ENCODE results near the gene PER1. TPM values are rescaled to one million over a fixed set of nuclear protein-coding genes. Genes with fewer than 3 reads are reported as not detected.

The PER1 gene
- total and polyA plus RNA-seq, 2 of the 13 experiments (the other 11 are each of a cell fraction or from before 2014, with no cell fraction given), result 2.6 to 3.6 TPM

GRCh38 chr17:8152112-8152775 lies at the start of gene PER1 (continued):
- no peak for TF ChIP-seq ZBTB43 (CRISPR knock-in tag; conservative IDR thresholded peaks at IDR 0.05)
- no peak for TF ChIP-seq KMT2A (CRISPR knock-in tag; IDR thresholded peaks at IDR 0.05)
- TF ChIP-seq RARG (CRISPR knock-in tag; IDR thresholded peaks at IDR 0.05; ENCODE audit: low read depth), result no peak
- no peak for TF ChIP-seq ATRX (CRISPR knock-in tag; IDR thresholded peaks at IDR 0.05; ENCODE audit: borderline replicate concordance)
- TF ChIP-seq ZNF496 (CRISPR knock-in tag; IDR thresholded peaks at IDR 0.05; ENCODE audit: insufficient replicate concordance), result no peak
- no peak for TF ChIP-seq ARHGAP35 (CRISPR knock-in tag; IDR thresholded peaks at IDR 0.05; ENCODE audit: borderline replicate concordance)
- no peak for TF ChIP-seq DPF2 (CRISPR knock-in tag; IDR thresholded peaks at IDR 0.05; ENCODE audit: borderline replicate concordance, low read depth)
- peak; percentile 72; the same call in 1 of the 2 replicates for TF ChIP-seq GABPB1 (CRISPR knock-in tag; IDR thresholded peaks at IDR 0.05)
- TF ChIP-seq ATAD3A (CRISPR knock-in tag; IDR thresholded peaks at IDR 0.05), result no peak
- TF ChIP-seq CEBPG (CRISPR knock-in tag; IDR thresholded peaks at IDR 0.05), result peak; percentile 90
- no peak for TF ChIP-seq ZNF776 (CRISPR knock-in tag; IDR thresholded peaks at IDR 0.05)
- peak; percentile 50; the same call in 1 of the 2 replicates for TF ChIP-seq UBTF (CRISPR knock-in tag; IDR thresholded peaks at IDR 0.05)
- peak; percentile 65 for TF ChIP-seq RXRA (CRISPR knock-in tag; IDR thresholded peaks at IDR 0.05)
- no peak for TF ChIP-seq PCBP1 (IDR thresholded peaks at IDR 0.05; ENCODE audit: borderline replicate concordance, low read depth, low read length)
- no peak for TF ChIP-seq ZNF782 (CRISPR knock-in tag; IDR thresholded peaks at IDR 0.05; ENCODE audit: borderline replicate concordance)
- TF ChIP-seq JUN (CRISPR knock-in tag; IDR thresholded peaks at IDR 0.05), result no peak
- no peak for TF ChIP-seq TIGD3 (CRISPR knock-in tag; IDR thresholded peaks at IDR 0.05; ENCODE audit: borderline replicate concordance)
- TF ChIP-seq ZSCAN22 (CRISPR knock-in tag; IDR thresholded peaks at IDR 0.05), result no peak
- TF ChIP-seq SAP130 (CRISPR knock-in tag; IDR thresholded peaks at IDR 0.05; ENCODE audit: low read depth), result peak; percentile 78
- TF ChIP-seq TFDP1 (CRISPR knock-in tag; IDR thresholded peaks at IDR 0.05; ENCODE audit: borderline replicate concordance), result peak; percentile 43; the same call in 1 of the 2 replicates
- no peak for TF ChIP-seq NR2C2 (CRISPR knock-in tag; IDR thresholded peaks at IDR 0.05; ENCODE audit: borderline replicate concordance)
- TF ChIP-seq TCF7L2 (IDR thresholded peaks at IDR 0.05; ENCODE audit: low read depth, low read length), result no peak
- no peak for TF ChIP-seq GATA4 (IDR thresholded peaks at IDR 0.05; ENCODE audit: borderline replicate concordance, low read depth)
- no peak for TF ChIP-seq ZNF136 (CRISPR knock-in tag; IDR thresholded peaks at IDR 0.05; ENCODE audit: low read depth)

All from HepG2 (cell line).